ENCODE data around the gene CPNE2.

- no peak for TF ChIP-seq EZH2 (IDR thresholded peaks at IDR 0.05; ENCODE audit: low read depth)
- no peak for TF ChIP-seq CTCF (conservative IDR thresholded peaks at IDR 0.05)
Measured at GRCh38 chr16:57055671-57056070, 36.7 kb upstream of the CPNE2 start.
